ENCODE measurements around the gene PTTG1IP.
A peak's percentile ranks its signal among the peaks of the same experiment; 100 is the strongest.

PTTG1IP gene

DNA sequence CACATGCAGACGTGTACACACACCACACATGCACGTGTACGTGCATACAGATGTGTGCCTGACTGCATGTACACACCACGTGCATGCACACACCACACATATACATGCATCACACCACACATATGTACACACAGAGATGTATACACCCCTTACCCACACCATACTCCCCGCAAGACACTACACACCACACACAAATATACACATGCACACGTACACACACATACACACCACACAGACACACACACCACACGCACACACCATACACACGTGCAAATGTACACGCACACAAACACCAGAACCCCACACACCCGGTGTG is 37.5 kb upstream of the PTTG1IP start (continued):
- no peak for TF ChIP-seq ZNF2 (tag by site-specific recombination; IDR thresholded peaks at IDR 0.05)
- TF ChIP-seq TRIM28 (IDR thresholded peaks at IDR 0.05; ENCODE audit: borderline replicate concordance, low read length), result no peak
- TF ChIP-seq PBX3 (CRISPR knock-in tag; IDR thresholded peaks at IDR 0.05), result no peak

GRCh38 chr21:44910229-44911067 is 37.0 kb upstream of the PTTG1IP start:
- CTCF ChIA-PET, result interaction anchor here (1.3 kb wide), 1 partner anchor 18 kb away, joined by 8 read pairs; no protein-coding TSS in a partner anchor
- TF ChIP-seq ZNF211 (tag by site-specific recombination; IDR thresholded peaks at IDR 0.05; ENCODE audit: low read depth) (no peak), ZNF544 (tag by site-specific recombination; IDR thresholded peaks at IDR 0.05) (no peak), ZBTB17 (tag by site-specific recombination; IDR thresholded peaks at IDR 0.05) (no peak), GLIS1 (tag by site-specific recombination; IDR thresholded peaks at IDR 0.05) (peak; percentile 62; the same call in 1 of the 2 replicates), ZIC2 (tag by site-specific recombination; IDR thresholded peaks at IDR 0.05) (peak; percentile 68), KLF8 (tag by site-specific recombination; IDR thresholded peaks at IDR 0.05) (no peak)
- TF ChIP-seq, protein P1, sequence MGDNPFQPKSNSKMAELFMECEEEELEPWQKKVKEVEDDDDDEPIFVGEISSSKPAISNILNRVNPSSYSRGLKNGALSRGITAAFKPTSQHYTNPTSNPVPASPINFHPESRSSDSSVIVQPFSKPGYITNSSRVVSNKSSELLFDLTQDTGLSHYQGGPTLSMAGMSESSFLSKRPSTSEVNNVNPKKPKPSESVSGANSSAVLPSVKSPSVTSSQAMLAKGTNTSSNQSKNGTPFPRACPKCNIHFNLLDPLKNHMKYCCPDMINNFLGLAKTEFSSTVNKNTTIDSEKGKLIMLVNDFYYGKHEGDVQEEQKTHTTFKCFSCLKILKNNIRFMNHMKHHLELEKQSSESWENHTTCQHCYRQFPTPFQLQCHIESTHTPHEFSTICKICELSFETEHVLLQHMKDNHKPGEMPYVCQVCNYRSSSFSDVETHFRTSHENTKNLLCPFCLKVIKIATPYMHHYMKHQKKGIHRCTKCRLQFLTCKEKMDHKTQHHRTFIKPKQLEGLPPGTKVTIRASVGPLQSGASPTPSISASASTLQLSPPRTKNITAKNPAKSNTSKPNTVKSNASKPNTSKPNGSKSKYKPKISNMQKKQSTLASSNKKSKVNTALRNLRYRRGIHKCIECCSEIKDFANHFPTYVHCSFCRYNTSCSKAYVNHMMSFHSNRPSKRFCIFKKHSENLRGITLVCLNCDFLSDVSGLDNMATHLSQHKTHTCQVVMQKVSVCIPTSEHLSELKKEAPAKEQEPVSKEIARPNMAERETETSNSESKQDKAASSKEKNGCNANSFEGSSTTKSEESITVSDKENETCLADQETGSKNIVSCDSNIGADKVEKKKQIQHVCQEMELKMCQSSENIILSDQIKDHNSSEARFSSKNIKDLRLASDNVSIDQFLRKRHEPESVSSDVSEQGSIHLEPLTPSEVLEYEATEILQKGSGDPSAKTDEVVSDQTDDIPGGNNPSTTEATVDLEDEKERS (tag by site-specific recombination; IDR thresholded peaks at IDR 0.05), result no peak
- Histone ChIP-seq H3K9me3 (ENCODE audit: control insufficient read depth, insufficient read depth, low read depth, low read length) (no peaks in the 10 kb centered on the region), H3K4me1 (ENCODE audit: control insufficient read depth, insufficient read depth, low read length) (no peaks in the 10 kb centered on the region), H3K36me3 (ENCODE audit: control insufficient read depth in 2 of 2, insufficient read depth in 1 of 2, low read length in 2 of 2) (no peaks in the 10 kb centered on the region), H3K4me3 (ENCODE audit: low read depth, low read length) (no peak overlapping the region), H3K27ac (ENCODE audit: extremely low read depth, low read depth, low read length) (no peak overlapping the region)
- POLR2A ChIA-PET, result no interaction called here

- H3K27ac ChIP-seq (ENCODE audit: extremely low read depth, low read depth, low read length), result no peak overlapping the region
- ChIA-PET CTCF (interaction anchor here (1.3 kb wide), 1 partner anchor 17 kb away, joined by 8 read pairs; no protein-coding TSS in a partner anchor), POLR2A (no interaction called here)
- H3K4me1 ChIP-seq (ENCODE audit: control insufficient read depth, insufficient read depth, low read length), result no peaks in the 10 kb centered on the region
- no peak overlapping the region for H3K4me3 ChIP-seq (ENCODE audit: low read depth, low read length)
- H3K36me3 ChIP-seq (ENCODE audit: control insufficient read depth in 2 of 2, insufficient read depth in 1 of 2, low read length in 2 of 2), result no peaks in the 10 kb centered on the region
- TF ChIP-seq ZNF146 (tag by site-specific recombination; IDR thresholded peaks at IDR 0.05) (no peak), ZNF350 (tag by site-specific recombination; IDR thresholded peaks at IDR 0.05) (no peak), ZBTB17 (tag by site-specific recombination; IDR thresholded peaks at IDR 0.05) (no peak), ZNF404 (tag by site-specific recombination; IDR thresholded peaks at IDR 0.05) (no peak), ZNF202 (tag by site-specific recombination; IDR thresholded peaks at IDR 0.05; ENCODE audit: borderline replicate concordance) (no peak)
- no peaks in the 10 kb centered on the region for H3K9me3 ChIP-seq (ENCODE audit: control insufficient read depth, insufficient read depth, low read depth, low read length)
Measured at GRCh38 chr21:44909719-44910118, 36.2 kb upstream of the PTTG1IP start.

GRCh38 chr21:44908908-44909307 is 35.4 kb upstream of the PTTG1IP start:
- POLR2A ChIA-PET, result no interaction called here
- CTCF ChIA-PET, result no interaction called here
- no peak for TF ChIP-seq KLF16 (tag by site-specific recombination; IDR thresholded peaks at IDR 0.05)
- Histone ChIP-seq H3K27ac (ENCODE audit: extremely low read depth, low read depth, low read length) (no peak overlapping the region), H3K4me1 (ENCODE audit: control insufficient read depth, insufficient read depth, low read length) (no peaks in the 10 kb centered on the region), H3K4me3 (ENCODE audit: low read depth, low read length) (no peak overlapping the region), H3K36me3 (ENCODE audit: control insufficient read depth in 2 of 2, insufficient read depth in 1 of 2, low read length in 2 of 2) (no peaks in the 10 kb centered on the region), H3K9me3 (ENCODE audit: control insufficient read depth, insufficient read depth, low read depth, low read length) (no peaks in the 10 kb centered on the region)

All from HEK293 (cell line).